Upper lobe of left lung (tissue), 4 donors: ENCODE measurements around the gene DPH5.

ENCODE experiments used
- CTCF ChIP-seq, 6 experiments: fragments of 450-650 bp in 4 of 6; fragments of 200-600 bp in 2 of 6; sonication (generic) in 2 of 6; IDR thresholded peaks; one replicate each; pipeline ENCODE4 v1.5.1; 2016 to 2019; ENCODE audit warnings: antibody characterized with exemption in 6 of 6
- EP300 ChIP-seq, 4 donors: sonication (generic); formaldehyde crosslinking; IDR thresholded peaks; one replicate each; pipeline ENCODE4 v1.5.1; 2017; ENCODE audit warnings: antibody characterized with exemption in 4 of 4, control low read depth in 2 of 4
- POLR2A ChIP-seq, 4 donors: fragments of 450-650 bp; IDR thresholded peaks; one replicate each; pipeline ENCODE4 v1.5.1; 2016 to 2017; ENCODE audit warnings: antibody characterized with exemption in 4 of 4, mild to moderate bottlenecking in 2 of 4

- TF ChIP-seq CTCF (IDR thresholded peaks at IDR 0.05) (no peak), EP300 (IDR thresholded peaks at IDR 0.05) (no peak), POLR2A (IDR thresholded peaks at IDR 0.05) (no peak)
Observed at GRCh38 chr1:101039245-101039644, 13.7 kb upstream of the DPH5 start.
